Right lobe of liver (tissue), 4 donors: Measurements from ENCODE around the gene HOXD13.

Experiments used
- POLR2A ChIP-seq: fragments of 450-650 bp; IDR thresholded peaks from one replicate; pipeline ENCODE4 v1.6.1; 2017; ENCODE audit warnings: antibody characterized with exemption, mild to moderate bottlenecking
- TF ChIP-seq, protein P1 (sequence below), 4 donors: fragments of 200-600 bp in 3 of 4; fragments of 450-650 bp in 1 of 4; IDR thresholded peaks; one replicate each; pipeline versions ENCODE4 v1.5.1 to v1.8.0; 2016 to 2022; ENCODE audit warnings: antibody characterized with exemption in 4 of 4, mild to moderate bottlenecking in 2 of 4
- donor health status: DM: no; HTN: no; CAD: no.
- donor health status: DM: no; HTN: no; CAD: no.
- donor health status: DM: no; HTN: yes; CAD: no.

DNA sequence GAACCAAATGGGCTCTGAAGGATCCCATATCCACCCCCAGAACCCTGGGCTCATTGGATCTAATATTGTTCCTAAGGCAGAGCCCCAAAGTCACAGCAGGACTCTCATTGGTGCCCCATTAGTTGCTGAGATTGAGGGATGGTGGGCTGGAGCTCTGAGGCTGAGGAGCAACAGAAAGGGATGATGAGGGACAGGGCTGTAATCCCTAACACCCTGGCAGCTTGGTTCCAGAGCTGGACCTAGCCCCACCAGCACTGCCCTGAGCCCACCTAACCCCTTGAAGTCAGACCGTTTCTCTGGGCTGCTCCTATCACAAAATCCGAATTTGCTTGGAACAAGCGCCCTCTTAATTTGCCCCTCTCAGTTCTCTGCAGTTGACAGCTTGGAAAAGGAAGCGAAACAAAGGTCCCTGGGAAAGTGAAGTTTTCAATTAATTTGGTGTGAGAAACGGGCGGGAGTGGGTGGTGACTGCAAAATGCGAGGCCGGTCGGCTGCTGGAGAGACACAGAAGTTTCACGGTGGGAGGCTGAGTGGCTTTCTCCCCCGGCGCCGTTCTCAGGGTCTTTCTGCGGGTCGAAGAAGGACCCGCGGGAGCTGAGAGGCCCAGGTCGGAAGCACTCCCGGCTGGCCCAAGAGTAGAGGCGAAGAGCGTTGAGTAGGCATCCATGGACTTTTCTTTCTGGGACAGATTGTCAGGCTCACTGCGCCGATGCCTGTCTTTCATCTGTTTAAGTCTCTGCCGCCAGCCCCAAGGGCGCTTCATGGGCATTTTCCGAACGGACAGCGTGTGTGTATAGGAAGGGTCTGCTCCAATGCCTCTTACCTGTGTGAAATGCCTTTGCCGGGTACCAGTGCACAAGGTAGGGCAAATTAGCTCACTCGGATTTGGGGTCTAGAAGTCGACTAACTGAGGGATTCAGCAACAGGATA, 927 bp upstream of the HOXD13 start:
- TF ChIP-seq POLR2A: no peak
- TF ChIP-seq, protein P1, sequence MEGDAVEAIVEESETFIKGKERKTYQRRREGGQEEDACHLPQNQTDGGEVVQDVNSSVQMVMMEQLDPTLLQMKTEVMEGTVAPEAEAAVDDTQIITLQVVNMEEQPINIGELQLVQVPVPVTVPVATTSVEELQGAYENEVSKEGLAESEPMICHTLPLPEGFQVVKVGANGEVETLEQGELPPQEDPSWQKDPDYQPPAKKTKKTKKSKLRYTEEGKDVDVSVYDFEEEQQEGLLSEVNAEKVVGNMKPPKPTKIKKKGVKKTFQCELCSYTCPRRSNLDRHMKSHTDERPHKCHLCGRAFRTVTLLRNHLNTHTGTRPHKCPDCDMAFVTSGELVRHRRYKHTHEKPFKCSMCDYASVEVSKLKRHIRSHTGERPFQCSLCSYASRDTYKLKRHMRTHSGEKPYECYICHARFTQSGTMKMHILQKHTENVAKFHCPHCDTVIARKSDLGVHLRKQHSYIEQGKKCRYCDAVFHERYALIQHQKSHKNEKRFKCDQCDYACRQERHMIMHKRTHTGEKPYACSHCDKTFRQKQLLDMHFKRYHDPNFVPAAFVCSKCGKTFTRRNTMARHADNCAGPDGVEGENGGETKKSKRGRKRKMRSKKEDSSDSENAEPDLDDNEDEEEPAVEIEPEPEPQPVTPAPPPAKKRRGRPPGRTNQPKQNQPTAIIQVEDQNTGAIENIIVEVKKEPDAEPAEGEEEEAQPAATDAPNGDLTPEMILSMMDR (IDR thresholded peaks at IDR 0.05): no peak
